Measurements from ENCODE around the gene RNF180.
"Not testable (repeated sequence)": the region's sequence is repeated elsewhere in the genome, so short reads cannot be mapped to it uniquely, and the experiment has no call there.

The RNF180 gene

DNA sequence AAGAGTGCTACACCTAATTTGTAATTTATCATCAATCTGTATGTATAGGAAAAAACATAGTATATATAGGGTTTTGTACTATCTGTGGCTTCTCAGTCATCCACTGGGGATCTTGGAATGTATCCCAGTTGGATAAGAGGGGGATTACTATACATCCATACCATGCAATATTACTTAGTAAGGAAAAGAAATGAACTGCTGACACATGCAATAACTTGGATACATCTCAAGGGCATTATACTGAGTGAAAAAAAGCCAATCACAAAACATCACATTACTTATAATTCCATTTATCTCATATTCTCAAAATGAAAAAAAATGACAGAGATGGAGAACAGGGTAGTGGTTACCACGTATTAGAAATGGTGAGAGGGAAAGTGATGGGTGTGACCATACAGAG is 231.9 kb downstream of the RNF180 start:
- no peak for DNase-seq (ENCODE audit: low read depth in 1 of 2, low spot score in 1 of 2)
- TF ChIP-seq JUND (IDR thresholded peaks at IDR 0.05; ENCODE audit: low read depth), result no peak
- in situ Hi-C loops (cut with HindIII; ENCODE audit: low pct_unique_long_range_greater_than_20kb, low sequenced_read_pairs), result no loop called here

- DNase-seq (ENCODE audit: low read depth in 1 of 2, low spot score in 1 of 2); in situ Hi-C loops (cut with HindIII; ENCODE audit: low pct_unique_long_range_greater_than_20kb, low sequenced_read_pairs): not testable (repeated sequence)
Measured at GRCh38 chr5:64398735-64399134, 233.1 kb downstream of the RNF180 start.

GRCh38 chr5:64407103-64407825 is 241.6 kb downstream of the RNF180 start:
- in situ Hi-C loops (cut with HindIII; ENCODE audit: low pct_unique_long_range_greater_than_20kb, low sequenced_read_pairs), result not testable (repeated sequence)
- DNase-seq (ENCODE audit: low read depth in 1 of 2, low spot score in 1 of 2), result peak in 1 of 2 experiments; percentile 85

GRCh38 chr5:64417390-64417789 is 251.7 kb downstream of the RNF180 start:
- DNase-seq (ENCODE audit: low read depth in 1 of 2, low spot score in 1 of 2), result no peak
- in situ Hi-C loops (cut with HindIII; ENCODE audit: low pct_unique_long_range_greater_than_20kb, low sequenced_read_pairs), result no loop called here
- TF ChIP-seq JUND (IDR thresholded peaks at IDR 0.05; ENCODE audit: low read depth), result no peak

DNA sequence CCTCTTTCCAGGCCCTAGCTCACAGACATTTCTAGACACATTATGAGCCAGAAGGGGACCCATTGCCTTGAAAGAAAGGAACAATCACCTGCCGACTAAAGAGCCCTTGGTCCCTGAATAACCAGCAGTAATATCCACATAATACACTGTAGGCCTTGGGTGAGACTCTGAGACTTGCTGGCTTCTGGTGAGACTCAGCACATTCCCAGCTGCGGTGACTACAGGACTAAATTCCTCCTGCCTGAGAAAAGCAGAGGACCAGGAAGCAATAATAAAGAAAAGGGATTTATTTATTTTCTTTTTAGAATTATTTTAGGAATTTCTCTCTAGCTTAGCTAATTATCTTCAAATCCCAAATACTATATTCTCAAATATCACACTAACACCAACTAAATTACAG is 252.4 kb downstream of the RNF180 start:
- no peak for DNase-seq (ENCODE audit: low read depth in 1 of 2, low spot score in 1 of 2)
- in situ Hi-C loops (cut with HindIII; ENCODE audit: low pct_unique_long_range_greater_than_20kb, low sequenced_read_pairs), result no loop called here
- no peak for TF ChIP-seq JUND (IDR thresholded peaks at IDR 0.05; ENCODE audit: low read depth)

Data from T47D (cell line).